Anterior cingulate cortex (tissue), 58 donors: ENCODE results near the gene PRKN.

Source experiments
- DNase-seq, 58 donors: peaks; one replicate each; lab custom pipeline; 2025; lab: John Stamatoyannopoulos, UW

PRKN gene

DNA sequence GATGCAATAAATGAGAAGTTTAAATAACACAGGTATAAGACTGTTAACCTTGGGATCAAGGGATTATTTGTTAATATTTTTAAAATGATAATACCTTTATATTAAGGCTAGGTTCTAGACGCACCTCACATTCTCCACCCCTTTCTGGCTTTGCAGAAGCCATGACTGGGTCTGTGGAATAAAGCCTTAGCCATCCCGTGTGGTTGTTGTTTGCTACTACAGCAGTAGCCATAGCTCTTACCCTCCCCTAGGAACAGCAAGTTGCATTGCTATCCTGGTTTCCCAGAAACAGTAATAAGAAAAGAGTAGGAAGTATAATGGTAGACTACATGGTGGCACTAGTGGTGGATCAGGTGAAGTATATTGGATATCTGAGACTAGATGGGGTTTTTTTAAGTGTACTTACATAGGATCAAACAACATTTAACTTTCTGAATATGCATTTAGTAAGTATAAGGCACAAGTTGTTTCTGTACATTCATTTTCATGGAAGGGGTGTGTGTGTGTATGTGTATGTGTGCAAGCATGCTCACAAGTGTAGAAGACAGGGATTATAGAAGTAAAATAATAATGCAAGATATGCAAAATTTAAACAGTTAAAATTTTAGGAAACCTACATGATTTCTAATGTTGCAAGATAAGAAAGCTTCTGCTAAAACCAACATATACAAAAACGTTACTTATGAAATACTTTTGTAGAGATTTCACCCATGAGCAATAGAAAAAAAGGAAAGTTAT is 384.2 kb downstream of the PRKN start:
- DNase-seq: no peak

DNA sequence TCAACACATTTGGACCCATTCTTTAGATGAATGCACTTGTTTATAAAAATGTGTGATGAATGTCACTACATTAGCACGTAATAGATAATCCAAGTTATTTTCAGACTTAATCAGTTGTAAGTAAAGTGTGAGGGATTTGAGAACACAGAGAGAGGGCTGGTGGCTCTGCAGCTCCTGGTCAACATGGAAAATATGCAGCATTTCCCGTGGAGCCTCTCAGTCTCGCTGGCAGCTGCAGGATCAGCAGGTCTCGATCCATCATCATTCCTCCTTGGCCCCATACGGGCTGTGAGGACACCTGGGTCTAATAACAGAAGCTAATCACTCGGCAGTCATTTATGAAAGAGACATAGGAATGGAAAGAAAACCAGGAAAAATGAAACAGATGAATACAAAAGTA is 390.2 kb downstream of the PRKN start:
- no peak for DNase-seq

DNA sequence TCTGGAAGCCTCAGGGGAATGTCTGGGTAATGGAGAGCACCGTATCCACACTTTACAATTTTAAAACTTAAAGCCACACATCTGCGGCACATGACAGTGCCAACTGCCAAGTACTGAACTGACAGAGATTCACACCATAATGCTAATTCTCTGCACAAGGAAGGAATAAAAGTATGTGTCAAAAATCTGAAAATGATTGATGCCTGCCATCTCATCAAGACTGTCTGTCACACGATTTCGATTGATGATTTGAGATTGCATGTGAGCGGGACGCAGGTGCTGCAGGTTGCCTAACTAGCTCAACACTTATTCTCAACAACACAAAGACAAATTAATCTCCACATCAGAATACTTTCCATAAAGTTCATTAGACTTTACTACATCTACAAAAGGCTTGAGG is 391.2 kb downstream of the PRKN start:
- no peak for DNase-seq

DNA sequence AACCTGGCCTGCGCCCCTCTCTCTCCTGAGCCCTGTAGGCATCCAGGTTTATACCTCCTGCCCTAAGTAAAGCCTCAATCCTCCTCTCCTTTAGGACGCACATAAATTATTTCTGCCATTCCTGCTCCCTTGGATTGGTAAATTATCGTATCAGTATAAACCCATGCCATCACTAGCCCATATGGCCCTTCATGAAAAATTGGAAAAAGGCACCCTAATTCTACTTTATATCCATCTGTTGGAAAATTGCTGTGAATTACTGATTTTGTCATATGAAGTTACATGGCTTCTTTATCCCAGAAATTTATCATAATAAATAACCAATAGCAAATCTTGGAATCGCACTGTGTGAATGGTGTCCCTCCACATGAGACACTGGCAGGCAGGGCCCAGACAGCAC is 395.2 kb downstream of the PRKN start:
- DNase-seq: no peak

DNA sequence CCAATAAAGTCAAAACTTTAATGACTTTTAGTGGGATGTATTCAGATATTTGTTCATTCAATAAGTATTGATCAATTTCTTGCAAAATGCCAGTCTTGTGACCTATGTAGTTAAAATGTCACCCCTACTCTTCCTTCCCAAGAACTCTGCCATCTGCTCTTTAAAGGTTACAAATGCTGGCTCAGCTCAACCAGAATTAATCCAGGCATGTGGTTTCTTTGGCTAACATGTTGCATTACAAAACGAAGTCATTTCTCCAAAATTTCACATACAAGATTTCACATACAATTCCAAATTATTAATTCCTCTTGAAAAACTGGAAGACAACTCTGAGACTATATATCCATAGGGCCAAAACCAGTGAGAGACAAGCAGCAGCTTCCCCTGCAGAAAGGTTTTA is 395.7 kb downstream of the PRKN start:
- DNase-seq: no peak

DNA sequence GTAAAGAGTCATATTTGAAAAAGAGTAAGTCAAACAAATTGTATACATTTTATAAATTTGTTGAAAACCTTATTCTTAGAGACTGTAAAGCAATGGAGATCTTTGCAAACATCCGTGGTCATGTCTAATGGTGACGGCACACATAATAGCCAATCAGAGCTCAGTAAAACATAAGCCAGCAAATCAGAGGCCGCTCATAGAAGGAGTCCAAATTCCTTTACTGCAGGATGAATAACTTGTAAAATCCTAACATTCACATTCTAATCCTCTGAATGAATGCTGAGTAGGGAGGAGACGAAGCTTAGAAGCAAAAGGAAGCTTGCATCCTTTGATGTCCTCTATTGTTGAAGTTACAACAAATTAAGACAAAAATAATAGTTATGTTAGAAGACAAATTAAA is 401.7 kb downstream of the PRKN start:
- no peak for DNase-seq

DNA sequence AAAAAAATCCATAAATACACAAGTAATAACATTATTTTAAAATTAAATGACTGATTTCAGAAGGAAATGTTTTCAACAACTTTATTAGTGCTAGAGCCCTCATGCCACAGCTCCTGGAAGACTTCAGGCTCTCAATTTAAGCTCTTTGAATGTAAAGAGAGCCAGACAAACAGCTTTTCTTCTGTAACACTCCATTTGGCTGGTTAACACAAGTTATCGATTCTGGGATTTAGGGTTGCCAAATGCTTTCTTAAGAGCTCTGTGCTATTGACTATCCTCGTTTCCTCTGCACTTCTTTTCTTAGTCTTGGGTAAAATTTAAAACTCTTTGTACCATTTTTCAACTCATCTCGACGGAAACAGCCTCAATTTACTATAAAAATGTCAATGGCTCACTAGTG is 402.5 kb downstream of the PRKN start:
- no peak for DNase-seq

DNA sequence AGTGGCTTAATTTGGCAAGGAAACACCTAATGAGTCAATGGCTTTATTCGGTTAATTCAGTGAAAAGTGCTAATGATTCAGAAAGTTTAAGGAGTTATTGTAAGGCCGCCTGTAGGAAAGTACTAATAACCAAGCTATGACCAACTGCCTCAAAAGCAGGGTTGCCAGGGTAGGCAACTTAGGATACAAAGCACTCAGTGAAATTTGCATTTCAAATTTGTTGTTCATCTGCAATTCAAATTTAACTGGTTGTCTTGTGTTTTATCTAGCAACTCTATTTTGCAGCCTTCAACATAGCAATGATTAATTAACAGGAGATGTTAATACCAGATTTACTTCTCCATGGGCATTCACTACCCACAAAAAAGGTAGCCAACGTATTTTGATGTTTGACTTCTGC is 412.3 kb downstream of the PRKN start:
- DNase-seq: peak in 1 of 58 donors; percentile 1

DNA sequence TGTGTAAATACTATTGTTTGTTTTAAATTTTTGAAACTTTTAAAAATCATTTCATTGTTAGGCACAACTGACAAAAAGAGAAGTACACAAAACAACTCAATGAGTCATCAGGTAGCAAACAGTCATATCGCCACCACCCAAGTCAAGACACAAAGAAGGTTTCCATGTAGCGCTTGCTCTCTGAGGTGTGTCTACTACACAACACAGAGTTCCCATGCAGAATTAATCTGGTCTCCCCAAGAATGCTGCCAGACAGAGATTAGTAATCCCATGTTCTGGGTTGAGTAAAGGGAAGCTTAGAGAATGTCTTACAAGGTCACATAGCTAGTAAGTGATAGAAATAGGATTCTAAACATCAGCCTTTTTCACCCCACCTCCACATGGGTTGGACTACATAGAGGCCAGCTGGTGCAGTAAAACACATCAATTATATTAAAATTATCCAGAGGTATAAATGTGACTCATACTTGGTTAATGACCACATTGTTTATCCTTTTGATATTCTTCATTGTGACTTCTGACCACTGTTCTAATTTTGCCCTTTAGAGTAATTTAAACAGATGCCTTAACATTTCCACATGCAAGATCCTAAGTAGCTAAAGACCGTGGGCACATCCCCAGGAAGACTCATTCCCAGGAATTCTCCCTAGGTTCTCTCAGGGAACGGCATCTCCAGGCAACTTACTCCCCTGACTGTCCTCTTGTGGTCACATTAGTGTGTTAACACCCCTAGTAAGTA is 413.5 kb downstream of the PRKN start:
- DNase-seq: no peak

DNA sequence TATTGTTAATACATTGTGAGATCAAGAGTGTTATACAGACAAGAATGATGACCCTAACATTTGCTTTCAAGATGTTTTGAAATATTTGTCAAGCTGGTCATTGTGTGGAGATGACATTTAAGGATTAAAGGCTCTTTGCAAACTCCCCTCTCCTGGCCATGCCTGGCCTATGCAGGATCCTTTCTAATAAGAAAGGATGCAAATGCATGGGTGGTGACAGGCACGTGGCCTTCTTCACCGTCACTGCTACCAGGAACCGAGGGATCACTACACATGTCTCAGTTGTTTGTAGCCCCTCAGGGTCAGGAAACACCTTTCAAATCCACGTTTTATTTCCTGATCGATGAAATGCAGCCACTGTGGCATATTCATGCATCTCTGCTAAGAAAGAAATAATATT is 419.7 kb downstream of the PRKN start:
- no peak for DNase-seq

DNA sequence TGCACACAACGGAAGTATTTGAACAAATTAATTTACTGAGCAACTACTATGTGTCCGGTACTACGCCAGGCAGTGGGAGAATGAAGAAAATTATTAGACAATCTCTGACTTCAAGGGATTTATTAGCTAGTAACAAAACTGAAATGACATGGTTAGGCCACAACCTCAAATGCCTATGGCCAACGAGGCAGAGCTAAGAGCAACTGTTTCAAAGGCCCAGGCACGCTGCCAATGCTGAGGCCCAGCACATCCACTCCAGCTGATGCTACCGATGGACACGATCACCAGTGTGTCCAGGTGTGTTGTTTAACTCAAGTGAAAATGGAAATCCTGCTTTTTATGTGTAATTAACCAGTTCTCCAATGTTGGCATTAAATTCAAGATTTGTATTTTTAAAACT is 420.9 kb downstream of the PRKN start:
- DNase-seq: no peak

DNA sequence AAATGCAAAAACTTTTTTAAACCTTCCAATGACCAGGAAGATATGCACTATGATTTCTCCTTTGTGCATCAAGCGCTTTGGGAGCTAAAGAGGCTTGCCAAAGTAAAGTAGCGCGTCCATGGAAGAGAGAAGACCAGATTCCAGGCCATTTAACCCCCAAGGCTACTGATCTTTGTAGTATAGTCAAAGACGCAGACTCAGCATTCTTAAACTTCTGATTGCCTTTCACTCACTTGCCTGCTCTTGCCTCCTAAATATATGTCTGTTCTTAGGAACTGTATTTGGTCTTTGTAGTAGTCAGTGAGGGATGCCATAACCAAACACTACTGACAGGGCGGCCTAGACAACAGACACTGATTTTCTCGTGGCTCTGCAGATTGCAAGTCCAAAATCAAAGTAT is 426.4 kb downstream of the PRKN start:
- no peak for DNase-seq

DNA sequence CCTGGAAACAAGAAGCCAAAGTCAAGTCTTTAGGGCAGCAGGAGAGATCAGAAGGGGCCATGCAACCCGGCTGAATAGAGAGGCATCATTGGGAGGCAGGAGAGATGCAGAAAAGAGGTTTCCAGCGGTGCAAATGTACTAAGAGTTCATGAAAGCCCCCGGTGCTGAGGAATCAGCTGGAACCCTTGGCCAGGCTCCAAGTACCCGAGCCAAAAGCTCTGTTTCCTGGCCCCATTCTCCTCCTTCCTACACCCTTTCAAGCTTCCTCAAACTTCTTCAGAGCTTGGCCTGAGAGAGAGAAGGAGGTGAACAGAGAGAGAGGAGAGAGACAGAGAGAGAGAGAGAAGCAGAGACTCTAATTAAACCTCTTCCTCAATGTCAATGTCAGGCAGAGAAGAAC is 433.5 kb downstream of the PRKN start:
- peak in 1 of 58 donors; percentile 1 for DNase-seq

DNA sequence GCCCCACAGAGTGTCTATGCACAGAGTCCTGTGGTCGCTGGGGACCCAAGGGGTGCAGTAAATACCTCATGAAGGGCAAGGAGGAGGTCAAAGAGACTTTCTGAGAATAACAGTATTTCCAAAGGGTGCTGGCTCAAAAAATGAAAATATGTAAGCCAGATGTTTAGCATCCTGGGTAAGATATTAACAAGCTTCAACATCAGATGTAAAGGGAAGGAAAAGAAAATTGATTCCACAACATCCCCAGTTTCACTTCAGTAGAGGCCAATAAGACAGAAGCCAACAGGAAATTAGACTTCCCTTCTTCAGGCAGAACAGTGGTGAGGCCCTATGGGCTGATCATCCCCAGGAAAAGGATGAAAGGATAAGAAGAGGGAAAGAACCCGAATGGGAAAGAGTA is 434.7 kb downstream of the PRKN start:
- DNase-seq: no peak

DNA sequence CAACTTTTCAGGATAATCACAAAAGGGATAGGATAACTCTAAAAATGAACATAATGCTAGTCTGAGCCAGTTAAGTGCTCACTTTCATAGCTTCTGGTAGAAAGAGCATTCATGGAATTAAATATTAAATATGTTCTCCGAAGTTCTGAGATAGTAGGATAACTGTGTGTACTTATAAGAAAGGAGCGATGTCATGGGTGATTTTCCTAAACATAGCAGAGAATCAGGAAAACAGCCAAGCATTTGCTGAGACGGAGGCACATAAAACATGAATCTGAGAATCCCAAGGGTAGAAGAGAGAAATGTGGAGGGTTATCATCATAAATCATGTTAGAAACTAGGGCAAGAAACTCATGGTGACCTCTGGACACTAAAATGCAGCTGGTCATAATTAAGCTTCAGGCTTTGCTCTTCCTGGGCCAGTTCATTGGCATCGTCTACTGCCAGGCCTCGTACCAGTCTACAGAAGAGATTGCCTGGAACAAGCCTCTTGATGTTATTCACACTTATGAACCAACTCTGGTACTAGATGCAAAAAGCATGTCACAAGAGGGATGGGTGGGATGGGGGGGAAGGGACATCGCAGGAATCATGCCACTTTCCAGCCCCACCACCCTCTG is 436.6 kb downstream of the PRKN start:
- no peak for DNase-seq

DNA sequence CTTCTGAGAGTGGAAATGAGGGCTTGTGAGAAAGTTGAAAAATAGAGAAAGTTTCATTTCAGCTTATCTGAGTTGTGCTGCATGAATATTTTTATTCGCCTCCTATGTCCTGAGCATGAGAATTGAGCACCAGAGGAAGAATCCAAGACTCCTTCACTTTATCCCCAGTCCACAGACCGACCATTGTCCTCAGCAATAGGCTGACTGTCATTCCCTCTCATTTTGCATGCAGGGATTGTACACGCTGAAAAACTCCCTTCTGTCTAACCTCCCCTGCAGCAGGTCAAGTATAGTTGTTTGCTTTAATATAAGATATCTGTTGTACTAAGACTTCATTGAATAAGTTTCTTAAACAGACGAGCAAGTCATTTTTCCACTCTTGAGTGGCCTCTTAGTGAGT is 437.6 kb downstream of the PRKN start:
- peak in 6 of 58 donors; percentile 4 to 34 (median 10) for DNase-seq

DNA sequence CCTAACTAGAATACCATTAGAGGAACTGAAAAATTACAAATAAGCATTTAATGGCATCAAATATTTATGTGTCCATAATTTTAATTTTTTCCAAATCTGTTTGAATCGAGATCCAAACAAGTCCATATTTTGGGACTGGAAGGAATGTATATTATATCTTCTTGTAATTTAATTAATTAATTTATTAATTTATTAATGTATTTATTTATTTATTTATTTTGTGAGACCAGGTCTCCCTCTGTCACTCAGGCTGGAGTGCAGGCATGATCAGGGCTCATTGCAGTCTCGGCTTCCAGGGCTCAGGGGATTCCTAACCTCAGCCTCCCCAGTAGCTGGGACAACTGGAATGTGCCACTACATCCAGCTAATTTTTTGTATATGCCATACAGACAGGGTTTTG is 453.6 kb downstream of the PRKN start:
- DNase-seq: no peak

DNA sequence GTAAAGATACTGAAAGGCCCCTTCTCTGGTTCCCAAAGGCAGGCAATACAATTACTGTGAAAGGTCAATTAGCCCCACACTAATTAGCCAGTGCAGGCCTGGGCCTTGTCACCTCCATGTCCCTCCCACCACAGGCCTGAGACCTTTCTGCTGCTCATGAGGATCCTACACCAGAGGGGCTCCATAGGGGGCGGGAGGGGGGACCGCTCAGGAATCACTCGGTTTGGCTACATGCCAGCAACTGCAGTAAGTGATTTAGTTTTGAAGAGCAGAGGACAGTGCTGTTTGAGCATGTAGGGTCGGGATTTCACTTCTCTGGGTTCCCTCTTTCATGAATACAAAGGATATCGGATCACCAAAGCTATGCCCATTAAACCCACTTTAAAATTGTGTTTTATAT is 455.6 kb downstream of the PRKN start:
- DNase-seq: no peak

DNA sequence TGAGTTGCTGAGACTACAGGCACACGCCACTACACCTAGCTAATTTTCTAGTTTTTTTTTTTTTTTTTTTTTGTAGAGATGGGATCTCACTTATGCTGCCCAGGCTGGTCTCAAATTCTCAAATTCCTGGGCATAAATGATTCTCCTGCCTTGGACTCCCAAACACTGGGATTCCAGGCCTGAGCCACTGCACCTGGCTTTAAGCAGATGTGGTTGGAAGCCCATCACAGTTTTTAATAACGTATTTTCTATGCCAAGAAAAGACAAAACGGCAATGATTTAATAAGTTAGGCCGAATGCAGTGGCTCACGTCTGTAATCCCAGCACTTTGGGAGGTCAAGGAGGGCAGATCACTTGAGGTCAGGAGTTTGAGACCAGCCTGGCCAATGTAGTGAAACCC is 456.6 kb downstream of the PRKN start:
- DNase-seq: no peak

DNA sequence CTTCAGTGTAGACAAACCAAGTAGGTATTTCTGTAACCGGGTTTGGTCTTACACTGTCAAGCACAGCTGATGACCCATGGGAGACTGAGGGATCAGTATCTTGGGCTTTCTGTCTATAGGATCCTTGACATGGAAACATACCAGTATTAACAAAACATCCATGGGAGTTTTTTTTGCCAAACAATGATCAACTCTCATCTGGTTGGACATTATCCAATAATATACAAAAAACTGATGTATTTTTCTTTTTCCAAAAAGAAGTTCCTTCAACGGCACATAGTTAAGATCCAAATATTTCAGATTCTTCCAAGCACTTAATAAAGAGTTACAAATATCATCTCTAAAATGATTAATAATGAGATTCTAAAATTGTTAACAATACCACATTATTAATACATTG is 459.9 kb downstream of the PRKN start:
- no peak for DNase-seq

DNA sequence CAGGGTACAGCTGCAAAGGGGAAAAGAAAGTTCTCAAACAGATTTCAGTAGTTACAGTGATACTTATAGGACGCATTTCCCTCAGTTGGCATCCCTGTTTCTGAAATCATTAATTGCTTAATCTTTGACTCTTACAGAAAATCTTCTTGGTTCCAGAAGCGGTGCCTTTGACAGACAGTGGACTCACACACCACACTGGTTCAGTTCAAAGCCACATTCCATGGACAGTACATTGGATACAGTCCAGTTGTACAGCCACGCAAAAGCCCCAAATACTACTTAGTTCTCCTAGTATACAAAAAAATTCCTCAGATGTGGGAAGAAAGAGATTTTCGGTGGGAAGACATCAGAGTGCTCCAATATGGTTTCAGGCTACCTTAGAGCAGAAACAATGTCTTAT is 460.4 kb downstream of the PRKN start:
- no peak for DNase-seq

DNA sequence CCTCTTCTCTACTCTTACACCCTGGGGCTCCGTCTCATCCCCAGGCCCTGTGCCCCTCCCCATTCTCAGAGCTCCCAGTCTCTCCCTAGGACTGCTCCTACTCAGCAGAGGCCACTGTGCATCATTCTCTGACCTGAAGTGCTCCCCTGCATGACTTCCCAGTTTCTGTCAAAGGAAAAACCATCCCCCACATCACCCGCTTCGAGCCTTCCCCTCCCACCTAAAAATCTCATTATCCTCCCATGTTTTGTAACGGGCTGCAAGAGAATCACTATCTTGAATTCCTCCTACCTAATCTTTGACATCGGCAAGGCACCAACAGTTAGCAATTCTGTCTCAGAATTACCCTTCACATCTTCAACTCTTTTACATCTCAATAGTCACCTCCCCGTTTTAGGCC is 463.0 kb downstream of the PRKN start:
- peak in 1 of 58 donors; percentile 9 for DNase-seq
